Erythroblast (primary cell): Measurements from ENCODE around the gene GNB1L.

Source experiments
- GATA1 ChIP-seq: IDR thresholded peaks from 2 replicates; pipeline ENCODE4 v1.6.1; 2011; ENCODE audit warnings: low read depth, mild to moderate bottlenecking, control low read depth, low read length, moderate library complexity
- POLR2A ChIP-seq: IDR thresholded peaks from 2 replicates; pipeline ENCODE4 v1.6.1; 2011; ENCODE audit warnings: mild to moderate bottlenecking, low read length

DNA sequence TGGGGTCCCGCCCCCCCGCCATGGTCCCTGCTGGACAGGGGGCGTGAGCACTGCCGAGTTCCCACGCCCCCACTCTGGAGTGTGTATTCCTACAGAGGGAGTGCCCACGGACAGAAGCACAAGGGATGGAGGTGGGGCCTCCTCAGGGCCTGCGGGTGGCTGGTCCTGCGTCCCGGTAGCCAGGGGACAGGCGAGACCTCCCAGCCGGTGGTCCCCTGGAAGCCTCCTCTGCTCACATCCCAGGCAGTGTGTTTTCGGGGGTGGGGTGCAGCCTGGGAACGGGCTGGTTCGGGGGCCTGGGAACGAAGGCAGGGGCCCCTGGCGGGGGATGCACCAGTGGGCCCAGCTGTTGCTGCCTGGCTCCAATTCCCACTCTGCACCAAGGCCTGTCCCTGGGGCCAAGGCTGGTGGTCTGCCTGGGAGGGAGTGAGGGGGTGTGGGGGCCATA lies 115.2 kb downstream of the GNB1L start:
- no peak for TF ChIP-seq POLR2A
- TF ChIP-seq GATA1 = no peak
